ENCODE data around the gene PRUNE1.

Gene PRUNE1

GRCh38 chr1:150969626-150970025, 38.6 kb upstream of the PRUNE1 start:
- Histone ChIP-seq H3K4me1 (ENCODE audit: insufficient read depth, poor library complexity, severe bottlenecking) (peaks cover 15% of the 10 kb centered on the region), H3K27me3 (ENCODE audit: insufficient read depth, poor library complexity, severe bottlenecking) (no peaks in the 10 kb centered on the region), H3K27ac (ENCODE audit: poor library complexity, severe bottlenecking) (no peak overlapping the region), H3K9me3 (ENCODE audit: severe bottlenecking) (no peaks in the 10 kb centered on the region), H3K4me3 (ENCODE audit: severe bottlenecking) (no peak overlapping the region), H3K36me3 (ENCODE audit: low read depth) (peaks cover 56% of the 10 kb centered on the region)
- DNase-seq (ENCODE audit: low spot score) (no peak), ATAC-seq (ENCODE audit: low read depth) (no peak)
- no peak for TF ChIP-seq CTCF (IDR thresholded peaks at IDR 0.05; ENCODE audit: poor library complexity, severe bottlenecking)

- H3K4me3 ChIP-seq (ENCODE audit: severe bottlenecking): no peak overlapping the region
Observed at GRCh38 chr1:150970808-150971582, 37.3 kb upstream of the PRUNE1 start.

GRCh38 chr1:150971583-150972416, 36.4 kb upstream of the PRUNE1 start:
- H3K27ac ChIP-seq (ENCODE audit: poor library complexity, severe bottlenecking): no peak overlapping the region
- no peak overlapping the region for H3K4me3 ChIP-seq (ENCODE audit: severe bottlenecking)
- no peaks in the 10 kb centered on the region for H3K9me3 ChIP-seq (ENCODE audit: severe bottlenecking)
- TF ChIP-seq CTCF (IDR thresholded peaks at IDR 0.05; ENCODE audit: poor library complexity, severe bottlenecking): no peak
- peaks cover 36% of the 10 kb centered on the region for H3K36me3 ChIP-seq (ENCODE audit: low read depth)
- H3K27me3 ChIP-seq (ENCODE audit: insufficient read depth, poor library complexity, severe bottlenecking): no peaks in the 10 kb centered on the region
- no peak for DNase-seq (ENCODE audit: low spot score)
- ATAC-seq (ENCODE audit: low read depth): no peak
- H3K4me1 ChIP-seq (ENCODE audit: insufficient read depth, poor library complexity, severe bottlenecking): peaks cover 17% of the 10 kb centered on the region

More at GRCh38 chr1:150970808-150971582, 37.3 kb upstream of the PRUNE1 start:
- no peak overlapping the region for H3K27ac ChIP-seq (ENCODE audit: poor library complexity, severe bottlenecking)
- ATAC-seq (ENCODE audit: low read depth): no peak
- DNase-seq (ENCODE audit: low spot score): no peak
- peaks cover 15% of the 10 kb centered on the region for H3K4me1 ChIP-seq (ENCODE audit: insufficient read depth, poor library complexity, severe bottlenecking)
- no peaks in the 10 kb centered on the region for H3K9me3 ChIP-seq (ENCODE audit: severe bottlenecking)
- TF ChIP-seq CTCF (IDR thresholded peaks at IDR 0.05; ENCODE audit: poor library complexity, severe bottlenecking): no peak
- H3K27me3 ChIP-seq (ENCODE audit: insufficient read depth, poor library complexity, severe bottlenecking): no peaks in the 10 kb centered on the region
- peaks cover 44% of the 10 kb centered on the region for H3K36me3 ChIP-seq (ENCODE audit: low read depth)

- Histone ChIP-seq H3K9me3 (ENCODE audit: severe bottlenecking) (no peaks in the 10 kb centered on the region), H3K27me3 (ENCODE audit: insufficient read depth, poor library complexity, severe bottlenecking) (no peaks in the 10 kb centered on the region), H3K4me1 (ENCODE audit: insufficient read depth, poor library complexity, severe bottlenecking) (peaks cover 24% of the 10 kb centered on the region), H3K36me3 (ENCODE audit: low read depth) (peaks cover 29% of the 10 kb centered on the region), H3K27ac (ENCODE audit: poor library complexity, severe bottlenecking) (no peak overlapping the region), H3K4me3 (ENCODE audit: severe bottlenecking) (no peak overlapping the region)
- TF ChIP-seq CTCF (IDR thresholded peaks at IDR 0.05; ENCODE audit: poor library complexity, severe bottlenecking): no peak
- no peak for DNase-seq (ENCODE audit: low spot score)
- ATAC-seq (ENCODE audit: low read depth): no peak
Observed at GRCh38 chr1:150972417-150972940, 35.8 kb upstream of the PRUNE1 start.
